DMS153 treated with DMSO at 0.1 percent for 48 hours (cell line): ENCODE results near the gene ZNF500.
A peak's percentile ranks its signal among the peaks of the same experiment; 100 is the strongest.
"Not testable (repeated sequence)": the region's sequence is repeated elsewhere in the genome, so short reads cannot be mapped to it uniquely, and the experiment has no call there.

Experiments used
- DNase-seq: peaks from one replicate; lab custom pipeline; 2025; ENCODE audit not compliant: unreplicated experiment; lab: John Stamatoyannopoulos, UW

ZNF500 gene

GRCh38 chr16:4746991-4747574, 19.9 kb downstream of the ZNF500 start:
- no peak for DNase-seq

DNA sequence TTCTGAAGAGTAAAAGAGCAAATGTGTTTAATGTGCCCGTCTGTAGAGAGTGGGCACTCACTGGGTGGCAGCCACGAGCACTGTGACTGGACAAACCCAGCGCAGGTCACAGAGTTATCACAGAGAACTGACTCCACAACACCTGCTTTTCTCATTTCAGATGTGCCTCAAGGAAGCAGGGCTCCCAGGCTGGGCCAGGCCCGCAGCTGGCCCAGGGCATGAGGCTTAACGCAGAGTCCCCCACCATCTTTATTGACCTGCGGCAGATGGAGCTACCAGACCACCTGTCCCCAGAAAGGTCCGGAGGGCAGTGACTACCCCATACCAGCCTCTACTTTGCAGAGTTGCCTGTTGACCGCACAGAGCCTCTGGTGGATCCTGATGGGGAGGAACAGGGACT, 20.7 kb downstream of the ZNF500 start:
- DNase-seq = no peak

GRCh38 chr16:4745274-4745569, 21.7 kb downstream of the ZNF500 start:
- DNase-seq = no peak

DNA sequence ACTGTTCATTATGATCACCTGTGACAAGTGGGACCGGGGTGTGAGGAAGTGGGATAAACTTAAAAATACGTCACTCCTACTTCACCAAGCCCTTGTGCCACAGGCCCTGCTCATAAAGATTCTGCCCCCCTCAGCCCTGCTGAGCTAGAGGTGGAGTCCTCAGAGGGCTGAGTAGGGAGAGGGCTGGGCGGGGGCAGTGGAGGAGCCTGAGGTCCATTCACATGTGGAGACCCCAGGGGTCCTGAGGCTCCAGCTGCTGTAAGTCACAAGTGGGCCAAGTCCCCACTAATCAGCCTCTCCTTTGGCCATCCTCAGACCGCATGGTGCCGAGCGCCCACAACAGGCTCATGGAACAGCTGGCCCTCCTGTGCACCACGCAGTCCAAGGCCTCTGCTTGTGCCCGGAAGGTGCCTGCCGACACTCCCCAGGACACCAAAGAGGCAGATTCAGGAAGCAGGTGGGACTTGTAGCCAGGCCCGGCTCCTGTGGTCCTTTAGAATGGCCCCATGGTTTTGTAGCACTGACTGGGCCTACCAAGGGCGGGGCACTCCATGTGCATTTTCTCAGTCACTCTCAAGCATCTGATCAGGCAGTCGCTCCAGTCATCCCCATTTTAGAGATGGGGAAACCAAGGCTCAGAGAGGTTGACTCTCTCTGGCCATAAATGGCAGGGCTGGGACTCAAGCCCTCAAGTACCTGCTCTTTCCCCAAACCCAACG, 22.2 kb downstream of the ZNF500 start:
- DNase-seq = no peak

- no peak for DNase-seq
Measured at GRCh38 chr16:4743226-4743878, 23.6 kb downstream of the ZNF500 start.

GRCh38 chr16:4738370-4738769, 28.6 kb downstream of the ZNF500 start:
- not testable (repeated sequence) for DNase-seq

DNA sequence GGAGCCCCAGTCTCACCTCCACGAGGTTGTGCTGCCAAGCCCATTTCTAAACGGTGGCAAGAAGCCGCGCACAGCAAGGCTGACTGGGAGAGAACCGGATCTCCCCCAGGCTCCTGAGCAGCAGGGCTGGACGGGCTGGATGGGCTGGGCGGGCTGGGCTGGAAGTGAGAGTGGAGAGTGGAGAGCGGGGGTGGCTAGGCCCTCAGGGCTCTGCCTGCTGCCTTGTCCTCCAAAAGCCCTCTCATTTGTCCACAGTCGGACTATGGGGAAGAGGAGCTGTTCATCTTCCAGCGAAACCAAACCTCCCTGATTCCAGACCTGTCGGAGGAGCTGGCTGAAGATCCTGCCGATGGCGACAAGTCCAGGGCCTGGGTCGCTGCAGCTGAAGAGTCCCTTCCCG, 29.4 kb downstream of the ZNF500 start:
- no peak for DNase-seq

GRCh38 chr16:4736546-4736945, 30.4 kb downstream of the ZNF500 start:
- no peak for DNase-seq

GRCh38 chr16:4734730-4735535, 32.0 kb downstream of the ZNF500 start:
- peak; percentile 59 for DNase-seq

- peak; percentile 68 for DNase-seq
Measured at GRCh38 chr16:4734063-4734729, 32.8 kb downstream of the ZNF500 start, which contains the start of the genes ANKS3 and DNAAF8. TSS of gene ANKS3 (minus strand) at chr16:4734271. CDS start at chr16:4730149, 4,122 bp downstream. TSS of gene DNAAF8 (plus strand) at chr16:4734537. CDS start at chr16:4736515, 1,978 bp downstream.

DNA sequence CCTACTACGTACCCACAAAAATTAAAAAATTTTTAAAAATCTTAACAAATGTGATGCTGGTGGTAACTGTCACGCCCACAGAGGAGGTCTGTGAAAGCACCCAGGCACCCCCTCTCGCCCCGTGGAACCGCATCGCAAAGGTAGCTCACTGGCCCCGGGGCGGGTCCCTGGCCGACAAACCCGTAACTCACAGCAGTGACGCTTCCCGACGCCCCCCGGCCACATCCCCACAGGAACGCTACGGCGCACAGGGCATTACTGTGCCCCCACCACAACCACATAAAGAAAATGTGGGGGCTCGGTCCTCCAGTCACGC, 33.3 kb downstream of the ZNF500 start:
- DNase-seq = no peak

- DNase-seq = no peak
Measured at GRCh38 chr16:4733211-4733742, 33.7 kb downstream of the ZNF500 start.

DNA sequence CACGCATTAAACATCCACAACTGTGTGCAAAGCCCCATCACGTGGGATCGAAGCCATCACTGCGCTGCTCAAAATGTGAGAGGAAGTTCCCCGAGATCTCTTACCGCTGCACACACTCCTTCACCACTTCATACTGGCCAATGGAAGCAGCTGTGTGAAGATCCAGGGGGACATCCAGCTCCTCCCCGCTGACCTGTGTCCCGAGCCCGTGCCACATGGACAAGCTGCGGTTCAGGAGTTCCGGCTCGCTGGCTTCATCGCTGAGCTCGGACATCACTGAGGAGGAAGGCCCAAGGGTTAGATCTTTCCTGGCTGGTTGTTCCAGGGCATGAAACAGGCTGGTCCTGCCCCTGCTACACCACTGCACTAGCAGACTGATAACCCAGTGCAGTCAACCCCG, 37.1 kb downstream of the ZNF500 start:
- no peak for DNase-seq

DNA sequence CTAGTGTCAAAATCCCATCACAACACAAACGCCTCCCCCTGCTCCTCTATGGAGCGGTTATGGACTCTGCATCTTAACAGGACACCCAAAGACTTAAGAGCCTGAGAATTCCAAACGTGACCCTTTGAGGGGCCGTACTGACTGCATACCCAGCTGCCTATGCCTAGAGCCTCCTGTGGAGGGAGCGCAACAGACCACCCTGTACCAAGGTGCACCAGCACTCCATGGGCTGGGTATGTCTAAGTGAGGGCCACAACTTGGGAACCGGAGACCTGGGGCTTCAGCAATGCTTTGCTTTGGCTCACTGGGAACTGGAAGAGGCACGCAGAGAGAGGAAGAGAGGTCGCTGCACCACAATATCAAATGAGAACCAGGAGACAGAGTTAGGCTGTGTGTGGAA, 38.3 kb downstream of the ZNF500 start:
- no peak for DNase-seq

DNA sequence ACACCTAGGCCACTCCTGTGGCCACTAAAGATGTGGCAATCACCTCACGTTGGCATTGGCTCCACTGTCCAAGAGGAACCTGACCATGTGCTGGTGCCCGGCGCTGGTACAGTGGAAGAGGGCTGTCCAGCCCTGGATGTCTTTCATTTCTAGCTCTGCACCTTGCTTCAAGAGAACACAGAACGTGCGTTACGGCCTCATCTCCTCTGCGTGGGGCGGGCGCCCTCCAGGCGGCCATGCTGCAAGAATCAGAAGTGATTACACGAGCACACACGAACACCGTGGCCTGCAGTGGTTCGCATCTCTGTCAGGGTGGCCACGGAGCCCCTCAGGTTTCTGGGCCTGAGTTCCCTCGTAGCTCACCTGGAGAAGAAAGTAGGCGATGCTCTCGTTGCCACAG, 40.3 kb downstream of the ZNF500 start:
- DNase-seq = no peak

- DNase-seq = no peak
Measured at GRCh38 chr16:4724661-4725270, 42.2 kb downstream of the ZNF500 start.

GRCh38 chr16:4723071-4723767, 43.7 kb downstream of the ZNF500 start:
- DNase-seq = no peak

DNA sequence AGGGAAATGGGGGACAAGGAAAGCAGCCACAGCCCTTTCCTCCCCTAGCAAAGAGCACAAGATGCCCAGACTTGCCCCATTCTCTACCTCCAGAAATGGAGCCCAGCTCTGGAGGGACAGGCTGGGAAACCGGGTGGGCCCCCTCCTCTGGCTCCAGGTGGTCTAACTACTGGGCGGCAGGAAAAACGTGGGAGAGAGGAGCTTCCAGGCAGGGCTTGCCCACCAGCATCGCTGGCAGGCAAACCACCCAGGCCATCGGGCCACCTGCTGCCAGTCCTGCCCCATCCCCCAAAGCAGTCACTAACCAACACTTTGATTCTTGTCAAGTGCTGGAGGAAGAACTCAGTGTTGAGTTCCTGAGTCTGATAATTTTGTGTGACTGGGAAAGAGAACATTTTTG, 48.5 kb downstream of the ZNF500 start:
- DNase-seq = no peak

DNA sequence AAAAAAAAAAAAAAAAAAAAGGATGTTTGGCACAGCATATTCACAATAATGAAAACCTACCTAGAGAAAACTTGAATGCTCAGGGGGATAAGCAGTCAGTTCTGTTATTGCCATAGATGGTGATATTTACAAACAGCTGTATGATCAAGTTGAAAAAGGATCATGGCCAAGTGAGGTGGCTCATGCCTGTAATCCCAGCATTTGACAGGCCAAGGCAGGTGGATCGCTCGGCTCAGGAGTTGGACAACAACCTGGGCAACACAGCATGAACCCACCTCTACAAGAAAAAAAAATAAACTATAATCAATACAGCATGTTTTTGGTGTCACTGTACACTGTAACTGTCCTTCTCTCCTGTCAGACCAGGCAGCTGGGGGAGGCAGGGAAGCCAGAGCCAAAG, 52.0 kb downstream of the ZNF500 start:
- DNase-seq = no peak
